ENCODE data around the gene COX14.

Gene COX14

GRCh38 chr12:50156641-50157040, 44.6 kb downstream of the COX14 start:
- no peak for DNase-seq (ENCODE audit: low read depth)

- DNase-seq (ENCODE audit: low read depth): peak; percentile 25
Observed at GRCh38 chr12:50157259-50157658, 45.2 kb downstream of the COX14 start.

GRCh38 chr12:50160643-50161042, 48.6 kb downstream of the COX14 start:
- no peak for DNase-seq (ENCODE audit: low read depth)

- DNase-seq (ENCODE audit: low read depth): peak; percentile 83
Observed at GRCh38 chr12:50162230-50162629, 50.2 kb downstream of the COX14 start.

- no peak for DNase-seq (ENCODE audit: low read depth)
Observed at GRCh38 chr12:50164963-50165362, 52.9 kb downstream of the COX14 start.

- DNase-seq (ENCODE audit: low read depth): peak; percentile 41
Observed at GRCh38 chr12:50166799-50167048, 54.7 kb downstream of the COX14 start.

- peak; percentile 99 for DNase-seq (ENCODE audit: low read depth)
Observed at GRCh38 chr12:50167049-50167828, 55.2 kb downstream of the COX14 start, which contains the start of gene CERS5. Gene CERS5, minus strand, starts transcription at chr12:50167369. Its CDS starts 72 bp downstream, at chr12:50167297.
